ENCODE data around the gene SNAPIN.
A peak's percentile ranks its signal among the peaks of the same experiment; 100 is the strongest.
"Not testable (repeated sequence)": the region's sequence is repeated elsewhere in the genome, so short reads cannot be mapped to it uniquely, and the experiment has no call there.

SNAPIN gene

DNA sequence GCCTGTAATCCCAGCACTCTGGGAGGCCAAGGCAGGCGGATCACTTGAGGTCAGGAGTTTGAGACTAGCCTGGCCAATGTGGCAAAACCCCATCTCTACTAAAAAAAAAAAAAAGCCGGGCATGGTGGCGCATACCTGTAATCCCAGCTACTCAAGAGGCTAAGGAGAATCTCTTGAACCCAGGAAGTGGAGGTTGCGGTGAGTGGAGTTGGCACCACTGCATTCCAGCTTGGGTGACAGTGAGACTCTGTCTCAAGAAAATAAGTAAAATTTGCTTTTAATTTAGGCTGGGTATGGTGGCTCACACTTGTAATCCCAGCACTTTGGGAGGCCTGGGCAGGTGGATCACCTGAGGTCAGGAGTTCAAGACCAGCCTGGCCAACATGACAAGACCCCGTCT lies 18.3 kb upstream of the SNAPIN start:
- not testable (repeated sequence) for H3K79me2 ChIP-seq (ENCODE audit: control insufficient read depth, insufficient read depth, low read length, poor library complexity); H2AFZ ChIP-seq (ENCODE audit: insufficient read depth, low read length, poor library complexity); H3K79me1 ChIP-seq (ENCODE audit: low read length); H2AK5ac ChIP-seq (ENCODE audit: low read length); H2BK12ac ChIP-seq (ENCODE audit: low read length); H3K23ac ChIP-seq (ENCODE audit: low read length); H4K12ac ChIP-seq (ENCODE audit: low read depth, low read length); H4K8ac ChIP-seq (ENCODE audit: low read depth, low read length); H3K14ac ChIP-seq (ENCODE audit: low read length); H3K18ac ChIP-seq (ENCODE audit: low read length); H3K9ac ChIP-seq (ENCODE audit: low read length); H2BK120ac ChIP-seq (ENCODE audit: insufficient read depth, low read length, poor library complexity); H4K91ac ChIP-seq (ENCODE audit: low read depth, low read length); DNase-seq; H3K27ac ChIP-seq (ENCODE audit: low read depth, low read length); H3K9me3 ChIP-seq (ENCODE audit: insufficient read depth, low read depth, low read length); H3K4me2 ChIP-seq (ENCODE audit: low read length); H3K4me1 ChIP-seq (ENCODE audit: control insufficient read depth in 1 of 2, insufficient read depth in 2 of 2, low read length in 2 of 2); H3K27me3 ChIP-seq (ENCODE audit: insufficient read depth, low read length); H3K4me3 ChIP-seq (ENCODE audit: low read depth, low read length); H2BK5ac ChIP-seq (ENCODE audit: low read depth, low read length, poor library complexity)
- no CpG with 5 or more reads among the region's 5 CpGs for WGBS (ENCODE audit: extremely low coverage, insufficient coverage, insufficient read length)
- peaks cover 47 to 66% of the 10 kb centered on the region in 2 experiments for H3K36me3 ChIP-seq (ENCODE audit: control insufficient read depth in 1 of 2, insufficient read depth in 2 of 2, low read length in 2 of 2)
- peak overlapping the region; percentile 49 for H3K4ac ChIP-seq (ENCODE audit: low read depth, low read length)

DNA sequence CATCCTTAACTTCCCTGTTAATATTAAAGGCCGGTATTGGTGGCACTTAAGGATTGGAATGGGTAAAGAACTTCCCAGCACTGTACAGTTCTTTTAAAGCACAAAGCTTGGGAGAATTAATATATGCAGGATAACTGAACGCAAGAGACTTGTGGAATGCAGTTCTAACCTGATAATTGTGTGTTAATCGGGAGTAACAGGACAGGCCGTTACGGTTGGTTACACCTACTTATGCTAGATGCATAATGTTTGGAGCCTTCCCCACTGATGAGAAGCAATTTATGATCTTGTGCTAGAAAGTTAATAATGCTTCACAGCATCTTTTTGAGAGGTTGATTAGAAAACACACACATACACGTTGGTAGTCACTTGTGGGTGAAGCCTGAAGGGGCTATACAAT lies 17.6 kb upstream of the SNAPIN start:
- H3K9me3 ChIP-seq (ENCODE audit: insufficient read depth, low read depth, low read length): no peaks in the 10 kb centered on the region
- H3K4me3 ChIP-seq (ENCODE audit: low read depth, low read length): no peak overlapping the region
- no peak overlapping the region for H3K27ac ChIP-seq (ENCODE audit: low read depth, low read length)
- no peaks in the 10 kb centered on the region for H3K4me1 ChIP-seq (ENCODE audit: control insufficient read depth in 1 of 2, insufficient read depth in 2 of 2, low read length in 2 of 2)
- H3K79me2 ChIP-seq (ENCODE audit: control insufficient read depth, insufficient read depth, low read length, poor library complexity): peaks cover 3% of the 10 kb centered on the region
- H3K23ac ChIP-seq (ENCODE audit: low read length): no peak overlapping the region
- no peak overlapping the region for H2BK12ac ChIP-seq (ENCODE audit: low read length)
- no peak for DNase-seq
- H4K12ac ChIP-seq (ENCODE audit: low read depth, low read length): no peak overlapping the region
- H3K27me3 ChIP-seq (ENCODE audit: insufficient read depth, low read length): no peaks in the 10 kb centered on the region
- peak overlapping the region; percentile 44 for H3K4ac ChIP-seq (ENCODE audit: low read depth, low read length)
- no peak overlapping the region for H2AFZ ChIP-seq (ENCODE audit: insufficient read depth, low read length, poor library complexity)
- no peak overlapping the region for H3K14ac ChIP-seq (ENCODE audit: low read length)
- H4K91ac ChIP-seq (ENCODE audit: low read depth, low read length): no peak overlapping the region
- H3K79me1 ChIP-seq (ENCODE audit: low read length): no peaks in the 10 kb centered on the region
- WGBS (ENCODE audit: extremely low coverage, insufficient coverage, insufficient read length): no CpG with 5 or more reads among the region's 6 CpGs
- H2AK5ac ChIP-seq (ENCODE audit: low read length): no peak overlapping the region
- no peak overlapping the region for H2BK120ac ChIP-seq (ENCODE audit: insufficient read depth, low read length, poor library complexity)
- no peak overlapping the region for H2BK5ac ChIP-seq (ENCODE audit: low read depth, low read length, poor library complexity)
- no peak overlapping the region for H4K8ac ChIP-seq (ENCODE audit: low read depth, low read length)
- H3K18ac ChIP-seq (ENCODE audit: low read length): no peak overlapping the region
- no peak overlapping the region for H3K9ac ChIP-seq (ENCODE audit: low read length)
- H3K36me3 ChIP-seq (ENCODE audit: control insufficient read depth in 1 of 2, insufficient read depth in 2 of 2, low read length in 2 of 2): peaks cover 45 to 71% of the 10 kb centered on the region in 2 experiments
- H3K4me2 ChIP-seq (ENCODE audit: low read length): no peak overlapping the region

DNA sequence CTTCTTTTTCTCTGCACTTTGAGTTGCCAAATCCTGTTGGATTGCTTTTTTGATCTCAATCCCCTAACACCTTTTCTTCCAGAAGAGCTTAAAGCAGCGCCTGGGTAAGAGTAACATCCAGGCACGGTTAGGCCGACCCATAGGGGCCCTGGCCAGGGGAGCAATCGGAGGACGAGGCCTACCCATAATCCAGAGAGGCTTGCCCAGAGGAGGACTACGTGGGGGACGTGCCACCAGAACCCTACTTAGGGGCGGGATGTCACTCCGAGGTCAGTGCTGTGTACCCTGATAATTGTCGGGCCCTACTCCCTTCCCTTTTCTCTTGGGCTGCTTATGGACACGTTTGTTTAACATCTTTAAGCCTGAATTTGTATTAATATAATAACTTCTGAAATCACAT lies 16.3 kb upstream of the SNAPIN start:
- no peak overlapping the region for H3K9ac ChIP-seq (ENCODE audit: low read length)
- H3K27ac ChIP-seq (ENCODE audit: low read depth, low read length): no peak overlapping the region
- H3K4ac ChIP-seq (ENCODE audit: low read depth, low read length): no peak overlapping the region
- no CpG with 5 or more reads among the region's 11 CpGs for WGBS (ENCODE audit: extremely low coverage, insufficient coverage, insufficient read length)
- H3K23ac ChIP-seq (ENCODE audit: low read length): no peak overlapping the region
- H2BK12ac ChIP-seq (ENCODE audit: low read length): no peak overlapping the region
- H3K4me3 ChIP-seq (ENCODE audit: low read depth, low read length): no peak overlapping the region
- no peak overlapping the region for H3K14ac ChIP-seq (ENCODE audit: low read length)
- no peaks in the 10 kb centered on the region for H3K4me1 ChIP-seq (ENCODE audit: control insufficient read depth in 1 of 2, insufficient read depth in 2 of 2, low read length in 2 of 2)
- H3K27me3 ChIP-seq (ENCODE audit: insufficient read depth, low read length): no peaks in the 10 kb centered on the region
- no peak overlapping the region for H4K12ac ChIP-seq (ENCODE audit: low read depth, low read length)
- H3K18ac ChIP-seq (ENCODE audit: low read length): peak overlapping the region; percentile 46
- no peak overlapping the region for H4K8ac ChIP-seq (ENCODE audit: low read depth, low read length)
- no peaks in the 10 kb centered on the region for H3K9me3 ChIP-seq (ENCODE audit: insufficient read depth, low read depth, low read length)
- H2BK120ac ChIP-seq (ENCODE audit: insufficient read depth, low read length, poor library complexity): no peak overlapping the region
- no peak overlapping the region for H2AFZ ChIP-seq (ENCODE audit: insufficient read depth, low read length, poor library complexity)
- no peak for DNase-seq
- no peak overlapping the region for H3K4me2 ChIP-seq (ENCODE audit: low read length)
- H3K79me1 ChIP-seq (ENCODE audit: low read length): no peaks in the 10 kb centered on the region
- no peak overlapping the region for H2AK5ac ChIP-seq (ENCODE audit: low read length)
- no peaks in the 10 kb centered on the region for H3K79me2 ChIP-seq (ENCODE audit: control insufficient read depth, insufficient read depth, low read length, poor library complexity)
- H2BK5ac ChIP-seq (ENCODE audit: low read depth, low read length, poor library complexity): no peak overlapping the region
- H4K91ac ChIP-seq (ENCODE audit: low read depth, low read length): no peak overlapping the region
- H3K36me3 ChIP-seq (ENCODE audit: control insufficient read depth in 1 of 2, insufficient read depth in 2 of 2, low read length in 2 of 2): peaks cover 40 to 67% of the 10 kb centered on the region in 2 experiments

DNA sequence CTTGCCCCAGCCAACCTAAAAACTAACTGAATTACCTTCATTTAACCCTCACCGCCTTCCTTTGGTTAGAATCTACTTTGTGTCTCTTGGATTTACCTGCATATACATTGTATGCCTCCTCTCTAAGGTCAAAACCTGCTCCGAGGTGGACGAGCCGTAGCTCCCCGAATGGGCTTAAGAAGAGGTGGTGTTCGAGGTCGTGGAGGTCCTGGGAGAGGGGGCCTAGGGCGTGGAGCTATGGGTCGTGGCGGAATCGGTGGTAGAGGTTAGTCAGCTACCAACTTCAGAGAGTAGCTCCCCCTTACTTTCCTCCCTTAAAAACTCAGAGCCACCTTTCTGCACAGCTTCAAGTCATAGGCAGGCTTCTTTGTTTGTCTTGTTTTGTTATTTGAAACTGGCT lies 15.4 kb upstream of the SNAPIN start:
- Histone ChIP-seq H4K8ac (ENCODE audit: low read depth, low read length) (no peak overlapping the region), H2AFZ (ENCODE audit: insufficient read depth, low read length, poor library complexity) (no peak overlapping the region), H3K79me1 (ENCODE audit: low read length) (no peaks in the 10 kb centered on the region), H2AK5ac (ENCODE audit: low read length) (no peak overlapping the region), H3K4me1 (ENCODE audit: control insufficient read depth in 1 of 2, insufficient read depth in 2 of 2, low read length in 2 of 2) (peaks cover 0 to 2% of the 10 kb centered on the region in 2 experiments), H3K9me3 (ENCODE audit: insufficient read depth, low read depth, low read length) (no peaks in the 10 kb centered on the region), H3K18ac (ENCODE audit: low read length) (no peak overlapping the region), H3K79me2 (ENCODE audit: control insufficient read depth, insufficient read depth, low read length, poor library complexity) (no peaks in the 10 kb centered on the region), H3K36me3 (ENCODE audit: control insufficient read depth in 1 of 2, insufficient read depth in 2 of 2, low read length in 2 of 2) (peaks cover 36 to 60% of the 10 kb centered on the region in 2 experiments), H4K91ac (ENCODE audit: low read depth, low read length) (no peak overlapping the region), H3K27me3 (ENCODE audit: insufficient read depth, low read length) (no peaks in the 10 kb centered on the region), H2BK5ac (ENCODE audit: low read depth, low read length, poor library complexity) (no peak overlapping the region), H3K4ac (ENCODE audit: low read depth, low read length) (no peak overlapping the region), H2BK120ac (ENCODE audit: insufficient read depth, low read length, poor library complexity) (no peak overlapping the region), H3K4me2 (ENCODE audit: low read length) (no peak overlapping the region), H3K27ac (ENCODE audit: low read depth, low read length) (no peak overlapping the region), H3K14ac (ENCODE audit: low read length) (no peak overlapping the region), H3K4me3 (ENCODE audit: low read depth, low read length) (no peak overlapping the region), H4K12ac (ENCODE audit: low read depth, low read length) (no peak overlapping the region), H3K9ac (ENCODE audit: low read length) (no peak overlapping the region), H2BK12ac (ENCODE audit: low read length) (no peak overlapping the region), H3K23ac (ENCODE audit: low read length) (no peak overlapping the region)
- no peak for DNase-seq
- no CpG with 5 or more reads among the region's 11 CpGs for WGBS (ENCODE audit: extremely low coverage, insufficient coverage, insufficient read length)

All from trophoblast cell (in vitro differentiated cells and primary cell).